ENCODE measurements around the gene STXBP5L. TPM values are rescaled to one million over a fixed set of nuclear protein-coding genes. Genes with fewer than 3 reads are reported as not detected.
"Not testable (repeated sequence)": the region's sequence is repeated elsewhere in the genome, so short reads cannot be mapped to it uniquely, and the experiment has no call there.

STXBP5L gene
- polyA plus RNA-seq, 1 of the 3 experiments (the other 2 are of a cell fraction): 0.03 TPM

GRCh38 chr3:121436641-121437040 is 528.6 kb downstream of the STXBP5L start:
- no peak for DNase-seq
- Histone ChIP-seq H3K4me1 (ENCODE audit: control insufficient read depth in 1 of 2, insufficient read depth in 2 of 2, low read depth in 1 of 2, low read length in 1 of 2) (no peaks in the 10 kb centered on the region), H3F3A (replicated peaks; ENCODE audit: insufficient read depth) (no peaks in the 10 kb centered on the region), H3K9me3 (no peaks in the 10 kb centered on the region), H3K9ac (no peak overlapping the region), H3K4me2 (no peak overlapping the region), H4K20me1 (ENCODE audit: insufficient read depth) (no peaks in the 10 kb centered on the region), H3K79me2 (ENCODE audit: insufficient read depth) (no peaks in the 10 kb centered on the region), H3K27ac (ENCODE audit: low read depth in 2 of 2, low read length in 1 of 2) (no peak overlapping the region), H3K27me3 (ENCODE audit: insufficient read depth) (no peaks in the 10 kb centered on the region), H3K4me3 (ENCODE audit: low read depth in 2 of 2, low read length in 1 of 2) (no peak overlapping the region), H2AFZ (ENCODE audit: low read depth) (no peak overlapping the region), H3K9me2 (no peaks in the 10 kb centered on the region), H3K36me3 (replicated peaks in 1 of 2; ENCODE audit: control insufficient read depth in 1 of 2, insufficient read depth in 2 of 2, low read length in 1 of 2) (peaks cover 4 to 5% of the 10 kb centered on the region in 2 experiments)
- WGBS (ENCODE audit: low lambda C conversion rate): 91% methylated on average over 3 of the region's 3 CpGs
- TF ChIP-seq FOSL2 (IDR thresholded peaks at IDR 0.05; ENCODE audit: borderline replicate concordance, low read depth) (no peak), POLR2AphosphoS5 (IDR thresholded peaks at IDR 0.05; ENCODE audit: low read depth, low read length) (no peak), NFIC (IDR thresholded peaks at IDR 0.05; ENCODE audit: borderline replicate concordance) (0 out of 2 replicates have a peak, but pooled peaks have one; percentile 17), USF2 (IDR thresholded peaks at IDR 0.05; ENCODE audit: borderline replicate concordance, low read depth, low read length) (no peak)
- CTCF ChIA-PET: interaction anchor here (1.0 kb wide), 1 partner anchor 21 kb away, joined by 3 read pairs; no protein-coding TSS in a partner anchor
- POLR2A ChIA-PET: no interaction called here

GRCh38 chr3:121443456-121443855 is 535.5 kb downstream of the STXBP5L start:
- Histone ChIP-seq H3K27me3 (ENCODE audit: insufficient read depth) (no peaks in the 10 kb centered on the region), H3K36me3 (replicated peaks in 1 of 2; ENCODE audit: control insufficient read depth in 1 of 2, insufficient read depth in 2 of 2, low read length in 1 of 2) (peaks cover 3 to 38% of the 10 kb centered on the region in 2 experiments), H3K27ac (ENCODE audit: low read depth in 2 of 2, low read length in 1 of 2) (no peak overlapping the region), H3K9ac (no peak overlapping the region), H2AFZ (ENCODE audit: low read depth) (no peak overlapping the region), H4K20me1 (ENCODE audit: insufficient read depth) (no peaks in the 10 kb centered on the region), H3K4me2 (no peak overlapping the region), H3K9me2 (no peaks in the 10 kb centered on the region), H3F3A (replicated peaks; ENCODE audit: insufficient read depth) (no peaks in the 10 kb centered on the region), H3K4me3 (ENCODE audit: low read depth in 2 of 2, low read length in 1 of 2) (no peak overlapping the region), H3K4me1 (ENCODE audit: control insufficient read depth in 1 of 2, insufficient read depth in 2 of 2, low read depth in 1 of 2, low read length in 1 of 2) (no peaks in the 10 kb centered on the region), H3K79me2 (ENCODE audit: insufficient read depth) (no peaks in the 10 kb centered on the region), H3K9me3 (no peaks in the 10 kb centered on the region)
- CTCF ChIA-PET: no interaction called here
- POLR2A ChIA-PET: no interaction called here
- 93% methylated on average over 1 of the region's 1 CpG for WGBS (ENCODE audit: low lambda C conversion rate)
- DNase-seq: no peak
- TF ChIP-seq ZBTB33 (IDR thresholded peaks at IDR 0.05; ENCODE audit: borderline replicate concordance, low read depth) (no peak), CTCF (IDR thresholded peaks at IDR 0.05) (no peak), SMC3 (IDR thresholded peaks at IDR 0.05; ENCODE audit: low read depth, low read length) (no peak), USF2 (IDR thresholded peaks at IDR 0.05; ENCODE audit: borderline replicate concordance, low read depth, low read length) (no peak), JUND (IDR thresholded peaks at IDR 0.05) (no peak), FOSL2 (IDR thresholded peaks at IDR 0.05; ENCODE audit: borderline replicate concordance, low read depth) (no peak), MAX (IDR thresholded peaks at IDR 0.05; ENCODE audit: low read depth) (no peak)

- H3K79me2 ChIP-seq (ENCODE audit: insufficient read depth); H3K4me1 ChIP-seq (ENCODE audit: control insufficient read depth in 1 of 2, insufficient read depth in 2 of 2, low read depth in 1 of 2, low read length in 1 of 2); H3K27ac ChIP-seq (ENCODE audit: low read depth in 2 of 2, low read length in 1 of 2); H3K27me3 ChIP-seq (ENCODE audit: insufficient read depth); H3K4me3 ChIP-seq (ENCODE audit: low read depth in 2 of 2, low read length in 1 of 2); H3K9ac ChIP-seq; DNase-seq; H3K9me3 ChIP-seq; POLR2A ChIA-PET; H4K20me1 ChIP-seq (ENCODE audit: insufficient read depth); H2AFZ ChIP-seq (ENCODE audit: low read depth); H3K4me2 ChIP-seq; H3F3A ChIP-seq (replicated peaks; ENCODE audit: insufficient read depth); H3K9me2 ChIP-seq: not testable (repeated sequence)
- 88% methylated on average over 8 of the region's 12 CpGs for WGBS (ENCODE audit: low lambda C conversion rate)
- CTCF ChIA-PET: interaction anchor here (0.7 kb wide), 1 partner anchor 16 kb away, joined by 3 read pairs; no protein-coding TSS in a partner anchor
- H3K36me3 ChIP-seq (replicated peaks in 1 of 2; ENCODE audit: control insufficient read depth in 1 of 2, insufficient read depth in 2 of 2, low read length in 1 of 2): peaks cover 0 to 17% of the 10 kb centered on the region in 2 experiments
These were observed 543.7 kb downstream of the STXBP5L start for GRCh38 chr3:121451752-121452151.
